K562 (cell line): ENCODE data around the gene UQCRHL. TPM values are rescaled to one million over a fixed set of nuclear protein-coding genes. Genes with fewer than 3 reads are reported as not detected.

Experiments used
- ASH1L ChIP-seq: fragments of 450-650 bp; IDR thresholded peaks from 2 replicates; pipeline ENCODE4 v1.6.1; 2018; ENCODE audit warnings: borderline replicate concordance, mild to moderate bottlenecking, low read depth; ENCODE audit not compliant: partially characterized antibody
- CEBPZ ChIP-seq: fragments of 150-350 bp; IDR thresholded peaks from 2 replicates; pipeline ENCODE4 v1.6.1; 2014; ENCODE audit warnings: low read depth, mild to moderate bottlenecking, low read length, borderline replicate concordance
- CHD1 ChIP-seq: fragments of 200-600 bp; sonication (generic); IDR thresholded peaks from one replicate; pipeline ENCODE4 v1.6.1; 2012; ENCODE audit warnings: mild to moderate bottlenecking, moderate library complexity, low read length, inconsistent platforms
- EHMT2 ChIP-seq: fragments of 450-650 bp; IDR thresholded peaks from 2 replicates; pipeline ENCODE4 v1.6.1; 2018; ENCODE audit warnings: antibody characterized with exemption
- EP300 ChIP-seq: IDR thresholded peaks from 2 replicates; pipeline ENCODE4 v1.6.1; 2012; ENCODE audit warnings: low read length, improper control_type of control experiment
- GATAD2B ChIP-seq: fragments of 450-650 bp; IDR thresholded peaks from 2 replicates; pipeline ENCODE4 v1.6.1; 2017; ENCODE audit warnings: mild to moderate bottlenecking, borderline replicate concordance
- MBD2 ChIP-seq: sonication (generic); IDR thresholded peaks from 2 replicates; pipeline ENCODE4 v1.6.1; 2016; ENCODE audit warnings: low read depth, borderline replicate concordance
- MYC ChIP-seq, 2 experiments: fragments of 250-450 bp in 1 of 2; sonication (Bioruptor Pico) in 1 of 2; IDR thresholded peaks; 2 replicates each; pipeline versions ENCODE4 v1.5.1 to v1.6.1; 2012 to 2021; ENCODE audit warnings: low read depth in 2 of 2, borderline replicate concordance in 1 of 2, improper control_type of control experiment in 1 of 2, low read length in 1 of 2, mild to moderate bottlenecking in 1 of 2, moderate library complexity in 1 of 2
- PML ChIP-seq: IDR thresholded peaks from 2 replicates; pipeline ENCODE4 v1.6.1; 2012; ENCODE audit warnings: low read length, inconsistent platforms
- SAP30 ChIP-seq: fragments of 200-600 bp; sonication (generic); IDR thresholded peaks from 2 replicates; pipeline ENCODE4 v1.6.1; 2012; ENCODE audit warnings: borderline replicate concordance, low read depth, mild to moderate bottlenecking, moderate library complexity, low read length, control low read depth, inconsistent platforms; ENCODE audit not compliant: insufficient read depth, poor library complexity, severe bottlenecking
- TRIM28 ChIP-seq: fragments of 450-650 bp; IDR thresholded peaks from 2 replicates; pipeline ENCODE4 v1.6.1; 2017
- XRCC3 ChIP-seq: fragments of 450-650 bp; IDR thresholded peaks from 2 replicates; pipeline ENCODE4 v1.6.1; 2017; ENCODE audit warnings: mild to moderate bottlenecking, moderate library complexity
- ZNF174 ChIP-seq: fragments of 250-450 bp; sonication (Bioruptor Pico); IDR thresholded peaks from 2 replicates; pipeline ENCODE4 v1.4.0; 2020; ENCODE audit warnings: mild to moderate bottlenecking
- ZNF175 ChIP-seq: fragments of 200-800 bp; sonication (Bioruptor generic); IDR thresholded peaks from 2 replicates; pipeline ENCODE4 v1.6.1; 2016; ENCODE audit warnings: low read depth, mild to moderate bottlenecking, missing genetic modification characterization, missing compliant biosample characterization
- ZNF224 ChIP-seq: sonication (generic); formaldehyde crosslinking; IDR thresholded peaks from 2 replicates; pipeline ENCODE4 v1.8.0; 2022; ENCODE audit warnings: mild to moderate bottlenecking, missing genetic modification reagents
- ZNF263 ChIP-seq: sonication (generic); formaldehyde crosslinking; IDR thresholded peaks from 2 replicates; pipeline ENCODE4 v1.8.0; 2022; ENCODE audit warnings: mild to moderate bottlenecking, missing genetic modification reagents, borderline replicate concordance
- polyA plus RNA-seq, 8 experiments: library from polyadenylated mRNA; depleted of rRNA in 4 of 8; stranded (reverse) in 5 of 8; unstranded in 3 of 8; fragments of >200 nt; fragmentation: Nextera tagmentation in 2 of 8; fragmentation: Illumina TruSeq in 1 of 8; extraction: Ambion mirVana in 2 of 8; extraction: Trizol in 1 of 8; gene quantifications; 2 replicates each; pipeline versions ENCODE4 v1.2.1 to v1.2.3, GENCODE V29; 2011 to 2014; ENCODE audit warnings: inconsistent platforms in 1 of 8, missing spikeins in 1 of 8
- total RNA-seq, 7 experiments: library from RNA; depleted of rRNA in 6 of 7; stranded (reverse); fragments of >200 nt in 6 of 7; fragmentation: Illumina TruSeq in 2 of 7; extraction: Trizol in 2 of 7; gene quantifications; 2 replicates each; pipeline versions ENCODE4 v1.2.1 to v1.2.3, GENCODE V29; 2011 to 2021; ENCODE audit warnings: low replicate concordance in 1 of 7
- TF ChIP-seq, protein P1 (sequence below), 2 experiments: IDR thresholded peaks; 2 replicates each; pipeline ENCODE4 v1.6.1; 2011; ENCODE audit warnings: borderline replicate concordance in 1 of 2, control low read depth in 1 of 2, low read depth in 1 of 2, low read length in 1 of 2, mild to moderate bottlenecking in 1 of 2, mixed read lengths in 1 of 2, moderate library complexity in 1 of 2; ENCODE audit not compliant: insufficient read depth in 1 of 2, insufficient read length in 1 of 2, poor library complexity in 1 of 2, severe bottlenecking in 1 of 2; ENCODE audit errors: extremely low read depth in 1 of 2
- TF ChIP-seq, protein P2 (sequence below), 2 experiments: fragments of 450-650 bp; IDR thresholded peaks; 2 replicates each; pipeline ENCODE4 v1.6.1; 2018; ENCODE audit warnings: mild to moderate bottlenecking in 2 of 2, low read depth in 1 of 2; ENCODE audit not compliant: partially characterized antibody in 2 of 2

The UQCRHL gene
- total and polyA plus RNA-seq, 9 of the 15 experiments (the other 6 are each of a cell fraction or from before 2014, with no cell fraction given): 5.1 to 41.3 (median 21.8) TPM

- peak; percentile 96 for TF ChIP-seq MYC (IDR thresholded peaks at IDR 0.05; ENCODE audit: low read depth, low read length)
- peak; percentile 88 for TF ChIP-seq MYC (CRISPR knock-in tag; IDR thresholded peaks at IDR 0.05; ENCODE audit: borderline replicate concordance, low read depth)
- peak; percentile 86 for TF ChIP-seq PML
- peak; percentile 72; the same call in 1 of the 2 replicates for TF ChIP-seq ZNF263 (CRISPR knock-in tag)
- TF ChIP-seq TRIM28: peak; percentile 72
- TF ChIP-seq ZNF224 (CRISPR knock-in tag): no peak
- TF ChIP-seq CHD1: peak; percentile 79
- no peak for TF ChIP-seq MBD2
- no peak for TF ChIP-seq CEBPZ
- TF ChIP-seq ZNF175 (CRISPR knock-in tag): peak; percentile 78
- TF ChIP-seq ASH1L: peak; percentile 46
- no peak for TF ChIP-seq ZNF174 (CRISPR knock-in tag)
- TF ChIP-seq XRCC3: no peak
- peak; percentile 92 for TF ChIP-seq SAP30
- TF ChIP-seq, protein P1, sequence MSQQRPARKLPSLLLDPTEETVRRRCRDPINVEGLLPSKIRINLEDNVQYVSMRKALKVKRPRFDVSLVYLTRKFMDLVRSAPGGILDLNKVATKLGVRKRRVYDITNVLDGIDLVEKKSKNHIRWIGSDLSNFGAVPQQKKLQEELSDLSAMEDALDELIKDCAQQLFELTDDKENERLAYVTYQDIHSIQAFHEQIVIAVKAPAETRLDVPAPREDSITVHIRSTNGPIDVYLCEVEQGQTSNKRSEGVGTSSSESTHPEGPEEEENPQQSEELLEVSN (IDR thresholded peaks at IDR 0.05; ENCODE audit: borderline replicate concordance in 1 of 2, extremely low read depth in 1 of 2, insufficient read depth in 1 of 2, insufficient read length in 1 of 2, low read depth in 1 of 2, low read length in 1 of 2, poor library complexity in 1 of 2, severe bottlenecking in 1 of 2): peak; percentile 84 to 97
- TF ChIP-seq, protein P2, sequence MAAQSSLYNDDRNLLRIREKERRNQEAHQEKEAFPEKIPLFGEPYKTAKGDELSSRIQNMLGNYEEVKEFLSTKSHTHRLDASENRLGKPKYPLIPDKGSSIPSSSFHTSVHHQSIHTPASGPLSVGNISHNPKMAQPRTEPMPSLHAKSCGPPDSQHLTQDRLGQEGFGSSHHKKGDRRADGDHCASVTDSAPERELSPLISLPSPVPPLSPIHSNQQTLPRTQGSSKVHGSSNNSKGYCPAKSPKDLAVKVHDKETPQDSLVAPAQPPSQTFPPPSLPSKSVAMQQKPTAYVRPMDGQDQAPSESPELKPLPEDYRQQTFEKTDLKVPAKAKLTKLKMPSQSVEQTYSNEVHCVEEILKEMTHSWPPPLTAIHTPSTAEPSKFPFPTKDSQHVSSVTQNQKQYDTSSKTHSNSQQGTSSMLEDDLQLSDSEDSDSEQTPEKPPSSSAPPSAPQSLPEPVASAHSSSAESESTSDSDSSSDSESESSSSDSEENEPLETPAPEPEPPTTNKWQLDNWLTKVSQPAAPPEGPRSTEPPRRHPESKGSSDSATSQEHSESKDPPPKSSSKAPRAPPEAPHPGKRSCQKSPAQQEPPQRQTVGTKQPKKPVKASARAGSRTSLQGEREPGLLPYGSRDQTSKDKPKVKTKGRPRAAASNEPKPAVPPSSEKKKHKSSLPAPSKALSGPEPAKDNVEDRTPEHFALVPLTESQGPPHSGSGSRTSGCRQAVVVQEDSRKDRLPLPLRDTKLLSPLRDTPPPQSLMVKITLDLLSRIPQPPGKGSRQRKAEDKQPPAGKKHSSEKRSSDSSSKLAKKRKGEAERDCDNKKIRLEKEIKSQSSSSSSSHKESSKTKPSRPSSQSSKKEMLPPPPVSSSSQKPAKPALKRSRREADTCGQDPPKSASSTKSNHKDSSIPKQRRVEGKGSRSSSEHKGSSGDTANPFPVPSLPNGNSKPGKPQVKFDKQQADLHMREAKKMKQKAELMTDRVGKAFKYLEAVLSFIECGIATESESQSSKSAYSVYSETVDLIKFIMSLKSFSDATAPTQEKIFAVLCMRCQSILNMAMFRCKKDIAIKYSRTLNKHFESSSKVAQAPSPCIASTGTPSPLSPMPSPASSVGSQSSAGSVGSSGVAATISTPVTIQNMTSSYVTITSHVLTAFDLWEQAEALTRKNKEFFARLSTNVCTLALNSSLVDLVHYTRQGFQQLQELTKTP (IDR thresholded peaks at IDR 0.05; ENCODE audit: low read depth in 1 of 2, partially characterized antibody in 2 of 2): peak; percentile 67 to 88
- no peak for TF ChIP-seq EHMT2
- peak; percentile 92; the same call in 1 of the 2 replicates for TF ChIP-seq GATAD2B
- TF ChIP-seq EP300: peak; percentile 32
These were observed 27.2 kb upstream of the UQCRHL start (continued) for GRCh38 chr1:15834406-15835204.
